CD4-positive, alpha-beta T cell treated with Interleukin-2 at 100 ng/mL for 4 hours (primary cell): ENCODE results near the gene CLK2.

Source experiments
- DNase-seq: peaks from one replicate; pipeline ENCODE4 v3.0.0-alpha.2; 2020; ENCODE audit warnings: low spot score

Gene CLK2

GRCh38 chr1:155273343-155274245, at the start of gene CLK2:
Gene CLK2, minus strand, starts transcription at chr1:155273504. Its CDS starts 2,527 bp downstream, at chr1:155270977.
- peak; percentile 93 for DNase-seq

GRCh38 chr1:155322571-155322952, 49.3 kb upstream of the CLK2 start:
- DNase-seq: no peak

- DNase-seq: no peak
These were observed 48.6 kb upstream of the CLK2 start for GRCh38 chr1:155321639-155322503.

- DNase-seq: peak; percentile 67
These were observed 47.6 kb upstream of the CLK2 start, which contains the start of gene RUSC1 for GRCh38 chr1:155320661-155321617. Gene RUSC1, plus strand, starts transcription at chr1:155320894. Its CDS starts 880 bp downstream, at chr1:155321774.

- no peak for DNase-seq
These were observed 46.9 kb upstream of the CLK2 start for GRCh38 chr1:155320252-155320651.

- no peak for DNase-seq
These were observed 46.2 kb upstream of the CLK2 start for GRCh38 chr1:155319536-155319935.

GRCh38 chr1:155318082-155318481, 44.8 kb upstream of the CLK2 start:
- no peak for DNase-seq

- no peak for DNase-seq
These were observed 43.6 kb upstream of the CLK2 start for GRCh38 chr1:155316922-155317321.

- no peak for DNase-seq
These were observed 40.0 kb upstream of the CLK2 start for GRCh38 chr1:155313261-155313660.

GRCh38 chr1:155309423-155310021, 36.2 kb upstream of the CLK2 start:
- DNase-seq: no peak

GRCh38 chr1:155308493-155309422, 35.5 kb upstream of the CLK2 start, which contains the start of gene FDPS:
Gene FDPS, plus strand, starts transcription at chr1:155308866. Its CDS starts 924 bp downstream, at chr1:155309790.
- DNase-seq: peak; percentile 98

GRCh38 chr1:155307247-155307740, 34.0 kb upstream of the CLK2 start:
- DNase-seq: no peak

GRCh38 chr1:155305881-155306391, 32.6 kb upstream of the CLK2 start:
- no peak for DNase-seq

GRCh38 chr1:155304558-155305063, 31.3 kb upstream of the CLK2 start:
- no peak for DNase-seq

- no peak for DNase-seq
These were observed 28.1 kb upstream of the CLK2 start, which contains the start of gene PKLR for GRCh38 chr1:155301342-155301841. Gene PKLR, minus strand, starts transcription at chr1:155301438. Its CDS starts 43 bp downstream, at chr1:155301395.

- no peak for DNase-seq
These were observed 27.4 kb upstream of the CLK2 start for GRCh38 chr1:155300553-155301329.

GRCh38 chr1:155300024-155300423, 26.7 kb upstream of the CLK2 start:
- DNase-seq: no peak

GRCh38 chr1:155297384-155297783, 24.1 kb upstream of the CLK2 start:
- DNase-seq: no peak
